ENCODE data around the gene ABR.
A peak's percentile ranks its signal among the peaks of the same experiment; 100 is the strongest.
"Not testable (repeated sequence)": the region's sequence is repeated elsewhere in the genome, so short reads cannot be mapped to it uniquely, and the experiment has no call there.

Gene ABR

GRCh38 chr17:1008008-1008761 lies 171.6 kb downstream of the ABR start:
- DNase-seq (ENCODE audit: low read depth): no peak

GRCh38 chr17:1007310-1008007 lies 172.3 kb downstream of the ABR start:
- DNase-seq (ENCODE audit: low read depth): no peak

GRCh38 chr17:1006054-1006453 lies 173.7 kb downstream of the ABR start:
- no peak for DNase-seq (ENCODE audit: low read depth)

- DNase-seq (ENCODE audit: low read depth): no peak
These were observed 174.3 kb downstream of the ABR start for GRCh38 chr17:1005361-1005946.

GRCh38 chr17:1004769-1005295 lies 174.9 kb downstream of the ABR start:
- no peak for DNase-seq (ENCODE audit: low read depth)

GRCh38 chr17:1003972-1004768 lies 175.6 kb downstream of the ABR start:
- no peak for DNase-seq (ENCODE audit: low read depth)

GRCh38 chr17:1003633-1003971 lies 176.2 kb downstream of the ABR start:
- DNase-seq (ENCODE audit: low read depth): no peak

GRCh38 chr17:1002771-1003555 lies 176.8 kb downstream of the ABR start:
- peak; percentile 15 for DNase-seq (ENCODE audit: low read depth)

GRCh38 chr17:1002412-1002753 lies 177.4 kb downstream of the ABR start:
- peak; percentile 23 for DNase-seq (ENCODE audit: low read depth)

- DNase-seq (ENCODE audit: low read depth): peak; percentile 69
These were observed 178.0 kb downstream of the ABR start for GRCh38 chr17:1001640-1002411.

- DNase-seq (ENCODE audit: low read depth): peak; percentile 75
These were observed 179.0 kb downstream of the ABR start for GRCh38 chr17:1000597-1001461.

GRCh38 chr17:998111-998510 lies 181.7 kb downstream of the ABR start:
- no peak for DNase-seq (ENCODE audit: low read depth)

- peak; percentile 99 for DNase-seq (ENCODE audit: low read depth)
These were observed 183.0 kb downstream of the ABR start, which contains the start of gene TIMM22 for GRCh38 chr17:996554-997344. Gene TIMM22 (plus strand): TSS chr17:997129. CDS start chr17:997143, 14 bp downstream.

GRCh38 chr17:995324-995723 lies 184.5 kb downstream of the ABR start:
- DNase-seq (ENCODE audit: low read depth): not testable (repeated sequence)

GRCh38 chr17:992933-993332 lies 186.8 kb downstream of the ABR start:
- no peak for DNase-seq (ENCODE audit: low read depth)

GRCh38 chr17:988561-988960 lies 191.2 kb downstream of the ABR start:
- no peak for DNase-seq (ENCODE audit: low read depth)

- DNase-seq (ENCODE audit: low read depth): no peak
These were observed 191.8 kb downstream of the ABR start for GRCh38 chr17:987931-988330.

GRCh38 chr17:986322-986929 lies 193.4 kb downstream of the ABR start:
- no peak for DNase-seq (ENCODE audit: low read depth)

All from ELR (cell line).